HepG2 (cell line): Measurements from ENCODE around the gene DNPH1. TPM values are rescaled to one million over a fixed set of nuclear protein-coding genes. Genes with fewer than 3 reads are reported as not detected.

Experiments
- BORCS8-MEF2B ChIP-seq: sonication (generic); formaldehyde crosslinking; IDR thresholded peaks from 2 replicates; pipeline ENCODE4 v1.8.0; 2022; ENCODE audit warnings: mild to moderate bottlenecking, missing genetic modification reagents
- ISX ChIP-seq: sonication (generic); formaldehyde crosslinking; conservative IDR thresholded peaks from 2 replicates; pipeline ENCODE4 v1.5.0; 2020; ENCODE audit warnings: missing genetic modification reagents
- KDM2A ChIP-seq: sonication (generic); formaldehyde crosslinking; IDR thresholded peaks from 2 replicates; pipeline ENCODE4 v1.4.0; 2020; ENCODE audit warnings: low read depth, missing genetic modification reagents, borderline replicate concordance
- KMT2B ChIP-seq: IDR thresholded peaks from 2 replicates; pipeline ENCODE4 v1.6.1; 2016; ENCODE audit warnings: missing genetic modification reagents, missing compliant biosample characterization
- PHF5A ChIP-seq: IDR thresholded peaks from one replicate; pipeline ENCODE4 v1.6.1; 2018; ENCODE audit warnings: low read depth, missing genetic modification reagents; ENCODE audit not compliant: unreplicated experiment
- RFXAP ChIP-seq: sonication (generic); formaldehyde crosslinking; IDR thresholded peaks from 2 replicates; pipeline ENCODE4 v1.4.0; 2020; ENCODE audit warnings: missing genetic modification reagents, borderline replicate concordance
- SOX5 ChIP-seq: IDR thresholded peaks from 2 replicates; pipeline ENCODE4 v1.6.1; 2016; ENCODE audit warnings: borderline replicate concordance
- TRIM24 ChIP-seq: sonication (generic); formaldehyde crosslinking; IDR thresholded peaks from 2 replicates; pipeline ENCODE4 v1.8.0; 2022; ENCODE audit warnings: mild to moderate bottlenecking, missing genetic modification reagents
- ZBTB1 ChIP-seq: sonication (generic); formaldehyde crosslinking; IDR thresholded peaks from 2 replicates; pipeline ENCODE4 v1.4.0; 2020; ENCODE audit warnings: missing genetic modification reagents, borderline replicate concordance
- ZBTB44 ChIP-seq: sonication (generic); formaldehyde crosslinking; IDR thresholded peaks from 2 replicates; pipeline ENCODE4 v1.4.0; 2020; ENCODE audit warnings: missing genetic modification reagents
- ZNF160 ChIP-seq: sonication (generic); formaldehyde crosslinking; IDR thresholded peaks from 2 replicates; pipeline ENCODE4 v1.8.0; 2022; ENCODE audit warnings: mild to moderate bottlenecking, inconsistent platforms, missing genetic modification reagents
- ZNF512B ChIP-seq: sonication (generic); formaldehyde crosslinking; IDR thresholded peaks from 2 replicates; pipeline ENCODE4 v1.5.1; 2020; ENCODE audit warnings: missing genetic modification reagents, mild to moderate bottlenecking, borderline replicate concordance
- ZNF572 ChIP-seq: sonication (generic); formaldehyde crosslinking; IDR thresholded peaks from 2 replicates; pipeline ENCODE4 v1.5.1; 2020; ENCODE audit warnings: mild to moderate bottlenecking, missing genetic modification reagents
- ZNF589 ChIP-seq: sonication (generic); formaldehyde crosslinking; conservative IDR thresholded peaks from 2 replicates; pipeline ENCODE4 v1.8.0; 2022; ENCODE audit warnings: mild to moderate bottlenecking, moderate library complexity, missing genetic modification reagents
- ZNF687 ChIP-seq: sonication (generic); formaldehyde crosslinking; IDR thresholded peaks from 2 replicates; pipeline ENCODE4 v1.5.1; 2020; ENCODE audit warnings: mild to moderate bottlenecking, missing genetic modification reagents, moderate library complexity
- ZSCAN5A ChIP-seq: sonication (generic); formaldehyde crosslinking; IDR thresholded peaks from 2 replicates; pipeline ENCODE4 v1.8.0; 2022; ENCODE audit warnings: mild to moderate bottlenecking, missing genetic modification reagents, borderline replicate concordance
- polyA plus RNA-seq, 8 experiments: library from polyadenylated mRNA; depleted of rRNA in 3 of 8; stranded (reverse) in 7 of 8; unstranded in 1 of 8; fragments of >200 nt; fragmentation: Illumina TruSeq in 4 of 8; extraction: Trizol in 4 of 8; gene quantifications; 2 replicates each; pipeline versions ENCODE4 v1.2.1 to v1.2.3, GENCODE V29; 2011 to 2016; ENCODE audit warnings: low read depth in 4 of 8, missing spikeins in 1 of 8, mixed read lengths in 1 of 8; ENCODE audit not compliant: insufficient read depth in 1 of 8
- total RNA-seq, 5 experiments: library from RNA; depleted of rRNA; stranded (reverse); fragments of >200 nt; fragmentation: Illumina TruSeq; extraction: Trizol; gene quantifications; 2 replicates each; pipeline ENCODE4 v1.2.3, GENCODE V29; 2016; ENCODE audit warnings: low read depth in 1 of 5

Gene DNPH1
- total and polyA plus RNA-seq, 2 of the 13 experiments (the other 11 are each of a cell fraction or from before 2014, with no cell fraction given) = 56.5 to 75.1 TPM

GRCh38 chr6:43263314-43264178 lies 34.3 kb upstream of the DNPH1 start (continued):
- no peak for TF ChIP-seq ZNF589 (CRISPR knock-in tag)
- TF ChIP-seq ZBTB1 (CRISPR knock-in tag) = no peak
- TF ChIP-seq ZNF572 (CRISPR knock-in tag) = 0 out of 2 replicates have a peak, but pooled peaks have one; percentile 12
- TF ChIP-seq ISX = no peak
- TF ChIP-seq ZNF160 = no peak
- 0 out of 2 replicates have a peak, but pooled peaks have one; percentile 45 for TF ChIP-seq ZBTB44
- TF ChIP-seq PHF5A (CRISPR knock-in tag) = peak; percentile 63
- no peak for TF ChIP-seq RFXAP (CRISPR knock-in tag)
- TF ChIP-seq KDM2A = peak; percentile 86
- TF ChIP-seq TRIM24 (CRISPR knock-in tag) = no peak; the same call in 1 of the 2 replicates
- TF ChIP-seq BORCS8-MEF2B (CRISPR knock-in tag) = peak; percentile 91; the same call in 1 of the 2 replicates
- TF ChIP-seq SOX5 (CRISPR knock-in tag) = 0 out of 2 replicates have a peak, but pooled peaks have one; percentile 34
- 0 out of 2 replicates have a peak, but pooled peaks have one; percentile 66 for TF ChIP-seq KMT2B
- peak; percentile 94 for TF ChIP-seq ZNF687 (CRISPR knock-in tag)
- TF ChIP-seq ZNF512B (CRISPR knock-in tag) = peak; percentile 88
- TF ChIP-seq ZSCAN5A (CRISPR knock-in tag) = 0 out of 2 replicates have a peak, but pooled peaks have one; percentile 31
